WTC11 (cell line): ENCODE data around the gene PPM1B.

Source experiments
- ATF1 ChIP-seq: sonication (generic); formaldehyde crosslinking; IDR thresholded peaks from 2 replicates; pipeline ENCODE4 v1.8.1; 2023; ENCODE audit warnings: mild to moderate bottlenecking, moderate library complexity, missing genetic modification reagents
- CREB1 ChIP-seq: sonication (generic); formaldehyde crosslinking; IDR thresholded peaks from 2 replicates; pipeline ENCODE4 v1.8.0; 2023; ENCODE audit warnings: mild to moderate bottlenecking, missing genetic modification reagents
- ELF4 ChIP-seq: sonication (generic); formaldehyde crosslinking; IDR thresholded peaks from 2 replicates; pipeline ENCODE4 v1.8.1; 2022; ENCODE audit warnings: low read depth, mild to moderate bottlenecking, moderate library complexity, missing genetic modification reagents
- ESRRA ChIP-seq: sonication (generic); formaldehyde crosslinking; IDR thresholded peaks from 2 replicates; pipeline ENCODE4 v1.8.1; 2022; ENCODE audit warnings: mild to moderate bottlenecking, missing genetic modification reagents, borderline replicate concordance
- JUN ChIP-seq: sonication (generic); formaldehyde crosslinking; IDR thresholded peaks from 2 replicates; pipeline ENCODE4 v1.8.0; 2023; ENCODE audit warnings: mild to moderate bottlenecking, missing genetic modification reagents
- MYBL2 ChIP-seq: sonication (generic); formaldehyde crosslinking; IDR thresholded peaks from 2 replicates; pipeline ENCODE4 v1.8.1; 2023; ENCODE audit warnings: mild to moderate bottlenecking, moderate library complexity, missing genetic modification reagents
- TF ChIP-seq, protein P1 (sequence below): fragments of 200-600 bp; IDR thresholded peaks from 2 replicates; pipeline ENCODE4 v1.8.0; 2022; ENCODE audit warnings: antibody characterized with exemption
- TF ChIP-seq, protein P2 (sequence below): sonication (generic); formaldehyde crosslinking; IDR thresholded peaks from 2 replicates; pipeline ENCODE4 v1.8.1; 2022; ENCODE audit warnings: low read depth, missing genetic modification reagents, borderline replicate concordance
- TF ChIP-seq, protein P3 (sequence below): sonication (generic); formaldehyde crosslinking; IDR thresholded peaks from 2 replicates; pipeline ENCODE4 v1.8.1; 2022; ENCODE audit warnings: low read depth, mild to moderate bottlenecking, moderate library complexity, missing genetic modification reagents, borderline replicate concordance
- TF ChIP-seq, protein P4 (sequence below): sonication (generic); formaldehyde crosslinking; IDR thresholded peaks from 2 replicates; pipeline ENCODE4 v1.8.0; 2022; ENCODE audit warnings: mild to moderate bottlenecking, missing genetic modification reagents
- TF ChIP-seq, protein P5 (sequence below): sonication (generic); formaldehyde crosslinking; IDR thresholded peaks from 2 replicates; pipeline ENCODE4 v1.8.1; 2023; ENCODE audit warnings: mild to moderate bottlenecking, moderate library complexity, missing genetic modification reagents

DNA sequence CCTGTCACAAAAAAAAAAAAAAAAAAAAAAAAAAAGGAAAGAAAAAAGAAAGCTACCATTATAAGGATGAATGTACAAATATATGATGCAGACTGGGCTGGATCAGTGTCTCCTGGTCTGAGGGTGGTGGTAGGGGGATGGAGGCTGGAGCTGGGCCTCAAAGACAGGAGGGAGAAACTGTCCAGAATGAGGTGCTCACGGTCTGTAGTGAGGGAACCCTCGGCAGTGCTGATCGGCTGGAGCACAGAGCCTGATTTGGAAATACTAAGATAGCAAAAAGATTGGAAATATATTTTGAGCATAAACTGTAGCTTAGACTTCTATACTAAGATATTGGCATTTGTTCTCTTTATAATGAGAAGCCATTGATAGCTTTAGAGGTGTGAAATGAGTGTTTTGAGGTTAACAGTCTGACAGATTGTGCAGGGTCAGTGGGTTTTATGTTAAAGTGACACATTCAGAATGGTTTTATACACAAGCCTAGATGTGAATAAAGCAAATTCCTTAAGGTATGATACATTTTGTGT lies 98.7 kb downstream of the PPM1B start:
- TF ChIP-seq CREB1 (CRISPR knock-in tag) (no peak), MYBL2 (CRISPR knock-in tag) (no peak), ESRRA (CRISPR knock-in tag) (no peak), ATF1 (CRISPR knock-in tag) (no peak), JUN (CRISPR knock-in tag) (no peak), ELF4 (no peak)
- TF ChIP-seq, protein P1, sequence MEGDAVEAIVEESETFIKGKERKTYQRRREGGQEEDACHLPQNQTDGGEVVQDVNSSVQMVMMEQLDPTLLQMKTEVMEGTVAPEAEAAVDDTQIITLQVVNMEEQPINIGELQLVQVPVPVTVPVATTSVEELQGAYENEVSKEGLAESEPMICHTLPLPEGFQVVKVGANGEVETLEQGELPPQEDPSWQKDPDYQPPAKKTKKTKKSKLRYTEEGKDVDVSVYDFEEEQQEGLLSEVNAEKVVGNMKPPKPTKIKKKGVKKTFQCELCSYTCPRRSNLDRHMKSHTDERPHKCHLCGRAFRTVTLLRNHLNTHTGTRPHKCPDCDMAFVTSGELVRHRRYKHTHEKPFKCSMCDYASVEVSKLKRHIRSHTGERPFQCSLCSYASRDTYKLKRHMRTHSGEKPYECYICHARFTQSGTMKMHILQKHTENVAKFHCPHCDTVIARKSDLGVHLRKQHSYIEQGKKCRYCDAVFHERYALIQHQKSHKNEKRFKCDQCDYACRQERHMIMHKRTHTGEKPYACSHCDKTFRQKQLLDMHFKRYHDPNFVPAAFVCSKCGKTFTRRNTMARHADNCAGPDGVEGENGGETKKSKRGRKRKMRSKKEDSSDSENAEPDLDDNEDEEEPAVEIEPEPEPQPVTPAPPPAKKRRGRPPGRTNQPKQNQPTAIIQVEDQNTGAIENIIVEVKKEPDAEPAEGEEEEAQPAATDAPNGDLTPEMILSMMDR, result no peak
- TF ChIP-seq, protein P2, sequence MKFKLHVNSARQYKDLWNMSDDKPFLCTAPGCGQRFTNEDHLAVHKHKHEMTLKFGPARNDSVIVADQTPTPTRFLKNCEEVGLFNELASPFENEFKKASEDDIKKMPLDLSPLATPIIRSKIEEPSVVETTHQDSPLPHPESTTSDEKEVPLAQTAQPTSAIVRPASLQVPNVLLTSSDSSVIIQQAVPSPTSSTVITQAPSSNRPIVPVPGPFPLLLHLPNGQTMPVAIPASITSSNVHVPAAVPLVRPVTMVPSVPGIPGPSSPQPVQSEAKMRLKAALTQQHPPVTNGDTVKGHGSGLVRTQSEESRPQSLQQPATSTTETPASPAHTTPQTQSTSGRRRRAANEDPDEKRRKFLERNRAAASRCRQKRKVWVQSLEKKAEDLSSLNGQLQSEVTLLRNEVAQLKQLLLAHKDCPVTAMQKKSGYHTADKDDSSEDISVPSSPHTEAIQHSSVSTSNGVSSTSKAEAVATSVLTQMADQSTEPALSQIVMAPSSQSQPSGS (CRISPR knock-in tag), result no peak
- TF ChIP-seq, protein P3, sequence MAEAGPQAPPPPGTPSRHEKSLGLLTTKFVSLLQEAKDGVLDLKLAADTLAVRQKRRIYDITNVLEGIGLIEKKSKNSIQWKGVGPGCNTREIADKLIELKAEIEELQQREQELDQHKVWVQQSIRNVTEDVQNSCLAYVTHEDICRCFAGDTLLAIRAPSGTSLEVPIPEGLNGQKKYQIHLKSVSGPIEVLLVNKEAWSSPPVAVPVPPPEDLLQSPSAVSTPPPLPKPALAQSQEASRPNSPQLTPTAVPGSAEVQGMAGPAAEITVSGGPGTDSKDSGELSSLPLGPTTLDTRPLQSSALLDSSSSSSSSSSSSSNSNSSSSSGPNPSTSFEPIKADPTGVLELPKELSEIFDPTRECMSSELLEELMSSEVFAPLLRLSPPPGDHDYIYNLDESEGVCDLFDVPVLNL (CRISPR knock-in tag), result no peak
- TF ChIP-seq, protein P4, sequence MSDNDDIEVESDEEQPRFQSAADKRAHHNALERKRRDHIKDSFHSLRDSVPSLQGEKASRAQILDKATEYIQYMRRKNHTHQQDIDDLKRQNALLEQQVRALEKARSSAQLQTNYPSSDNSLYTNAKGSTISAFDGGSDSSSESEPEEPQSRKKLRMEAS (CRISPR knock-in tag), result no peak
- TF ChIP-seq, protein P5, sequence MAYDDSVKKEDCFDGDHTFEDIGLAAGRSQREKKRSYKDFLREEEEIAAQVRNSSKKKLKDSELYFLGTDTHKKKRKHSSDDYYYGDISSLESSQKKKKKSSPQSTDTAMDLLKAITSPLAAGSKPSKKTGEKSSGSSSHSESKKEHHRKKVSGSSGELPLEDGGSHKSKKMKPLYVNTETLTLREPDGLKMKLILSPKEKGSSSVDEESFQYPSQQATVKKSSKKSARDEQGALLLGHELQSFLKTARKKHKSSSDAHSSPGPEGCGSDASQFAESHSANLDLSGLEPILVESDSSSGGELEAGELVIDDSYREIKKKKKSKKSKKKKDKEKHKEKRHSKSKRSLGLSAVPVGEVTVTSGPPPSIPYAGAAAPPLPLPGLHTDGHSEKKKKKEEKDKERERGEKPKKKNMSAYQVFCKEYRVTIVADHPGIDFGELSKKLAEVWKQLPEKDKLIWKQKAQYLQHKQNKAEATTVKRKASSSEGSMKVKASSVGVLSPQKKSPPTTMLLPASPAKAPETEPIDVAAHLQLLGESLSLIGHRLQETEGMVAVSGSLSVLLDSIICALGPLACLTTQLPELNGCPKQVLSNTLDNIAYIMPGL (CRISPR knock-in tag), result no peak
